ENCODE results near the gene LY6G6F.
"Not testable (repeated sequence)": the region's sequence is repeated elsewhere in the genome, so short reads cannot be mapped to it uniquely, and the experiment has no call there.

LY6G6F gene

DNA sequence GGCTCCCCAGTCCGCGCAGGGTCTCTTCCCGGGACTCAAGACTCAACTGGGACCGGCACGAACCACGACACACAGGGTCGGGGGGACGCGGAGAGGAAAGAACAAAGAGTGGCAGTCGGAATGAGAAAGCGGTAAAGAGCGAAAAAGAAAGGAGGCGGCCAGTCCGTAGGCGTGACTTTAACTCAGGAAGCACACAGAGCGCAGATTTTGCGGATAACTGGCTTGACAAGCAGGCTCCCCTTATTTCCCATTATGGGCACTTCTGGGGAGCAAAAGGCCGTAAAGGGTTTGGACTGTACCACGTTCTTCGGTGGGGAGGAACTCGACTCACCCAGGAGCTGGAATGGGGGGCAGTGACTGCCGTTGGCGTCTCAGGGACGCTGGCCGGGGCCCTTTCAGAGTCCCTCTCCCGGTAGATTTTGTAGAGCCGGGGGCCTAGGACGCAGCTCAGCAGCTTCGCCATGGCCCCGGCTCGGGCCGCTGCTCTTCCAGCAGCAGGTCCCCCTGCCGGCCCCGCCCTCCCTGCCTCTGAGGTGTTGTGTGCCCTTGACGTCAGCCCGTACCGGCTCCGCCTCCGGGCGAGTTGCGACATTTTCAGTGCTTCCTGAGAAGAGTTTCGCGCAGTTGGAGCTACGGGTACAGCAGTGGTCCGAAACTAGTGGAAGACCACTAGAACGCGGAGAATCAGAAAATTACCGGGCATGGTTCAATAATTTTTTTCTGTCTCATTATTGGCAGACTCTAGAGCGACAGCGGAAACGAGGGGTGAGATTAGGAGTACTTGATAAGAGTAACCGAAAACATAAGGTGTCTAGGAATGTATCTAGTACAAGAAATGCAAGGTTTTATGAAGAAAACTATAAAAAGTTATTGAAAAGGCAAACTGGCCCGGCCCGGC is 3.6 kb upstream of the LY6G6F start, which contains the start of gene ABHD16A:
Gene ABHD16A, minus strand, starts transcription at position 506 of the 898 bp plus-strand sequence. Its CDS starts 43 bp downstream, at position 463.
- DNase-seq (ENCODE audit: low spot score) = peak; percentile 99

DNA sequence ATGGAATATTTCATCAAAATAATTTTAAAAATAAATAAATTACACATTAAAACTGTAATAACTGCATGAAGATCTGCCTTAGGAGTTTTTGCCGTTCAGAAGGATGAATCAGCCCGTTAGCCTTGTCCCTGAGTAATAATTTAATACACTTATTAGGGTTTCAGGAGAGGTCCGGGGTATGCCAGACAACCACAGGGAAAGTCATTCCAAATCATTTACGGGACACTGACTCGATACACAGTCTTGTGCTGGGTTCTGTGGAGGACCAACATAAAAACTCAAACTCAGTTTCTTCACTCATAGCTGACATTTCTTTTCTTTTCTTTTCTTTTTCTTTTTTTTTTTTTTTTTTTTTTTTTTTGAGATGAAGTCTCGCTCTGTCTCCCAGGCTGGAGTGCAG is 735 bp upstream of the LY6G6F start:
- DNase-seq (ENCODE audit: low spot score) = no peak

DNA sequence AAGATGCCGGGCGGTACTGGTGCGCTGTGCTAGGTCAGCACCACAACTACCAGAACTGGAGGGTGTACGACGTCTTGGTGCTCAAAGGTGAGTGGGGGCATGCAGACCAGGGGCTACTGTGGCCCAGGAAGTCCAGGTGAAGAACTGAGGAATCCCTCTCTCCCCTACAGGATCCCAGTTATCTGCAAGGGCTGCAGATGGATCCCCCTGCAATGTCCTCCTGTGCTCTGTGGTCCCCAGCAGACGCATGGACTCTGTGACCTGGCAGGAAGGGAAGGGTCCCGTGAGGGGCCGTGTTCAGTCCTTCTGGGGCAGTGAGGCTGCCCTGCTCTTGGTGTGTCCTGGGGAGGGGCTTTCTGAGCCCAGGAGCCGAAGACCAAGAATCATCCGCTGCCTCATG is 1.0 kb downstream of the LY6G6F start:
- no peak for DNase-seq (ENCODE audit: low spot score)

DNA sequence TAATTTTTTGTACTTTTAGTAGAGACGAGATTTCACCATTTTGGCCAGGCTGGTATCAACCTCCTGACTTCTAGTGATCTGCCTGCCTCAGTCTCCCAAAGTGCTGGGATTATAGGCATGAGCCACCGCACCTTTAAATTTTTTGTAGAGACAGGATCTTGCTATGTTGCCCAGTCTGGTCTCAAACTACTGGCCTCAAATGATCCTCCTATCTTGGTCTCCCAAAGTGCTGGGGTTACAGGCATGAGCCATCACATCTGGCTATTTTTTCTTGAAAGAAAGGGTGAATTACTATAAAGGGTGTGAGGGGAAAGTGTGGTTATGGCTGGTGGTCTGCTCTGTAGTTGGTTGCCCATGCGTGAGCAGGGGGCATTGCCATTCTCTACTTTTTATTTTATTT is 1.6 kb downstream of the LY6G6F start:
- no peak for DNase-seq (ENCODE audit: low spot score)

DNA sequence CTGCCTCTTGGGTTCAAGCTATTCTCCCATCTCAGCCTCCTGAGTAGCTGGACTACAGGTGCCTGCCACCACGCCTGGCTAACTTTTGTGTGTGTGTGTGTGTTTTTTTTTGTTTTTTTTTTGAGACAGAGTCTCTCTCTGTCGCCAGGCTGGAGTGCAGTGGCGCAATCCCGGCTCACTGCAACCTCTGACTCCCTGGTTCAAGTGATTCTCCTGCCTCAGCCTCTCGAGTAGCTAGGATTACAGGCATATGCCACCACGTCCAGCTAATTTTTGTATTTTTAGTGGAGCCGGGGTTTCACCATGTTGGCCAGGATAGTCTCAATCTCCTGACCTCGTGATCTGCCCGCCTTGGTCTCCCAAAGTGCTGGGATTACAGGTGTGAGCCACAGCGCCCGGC is 2.5 kb downstream of the LY6G6F start:
- DNase-seq (ENCODE audit: low spot score) = not testable (repeated sequence)

DNA sequence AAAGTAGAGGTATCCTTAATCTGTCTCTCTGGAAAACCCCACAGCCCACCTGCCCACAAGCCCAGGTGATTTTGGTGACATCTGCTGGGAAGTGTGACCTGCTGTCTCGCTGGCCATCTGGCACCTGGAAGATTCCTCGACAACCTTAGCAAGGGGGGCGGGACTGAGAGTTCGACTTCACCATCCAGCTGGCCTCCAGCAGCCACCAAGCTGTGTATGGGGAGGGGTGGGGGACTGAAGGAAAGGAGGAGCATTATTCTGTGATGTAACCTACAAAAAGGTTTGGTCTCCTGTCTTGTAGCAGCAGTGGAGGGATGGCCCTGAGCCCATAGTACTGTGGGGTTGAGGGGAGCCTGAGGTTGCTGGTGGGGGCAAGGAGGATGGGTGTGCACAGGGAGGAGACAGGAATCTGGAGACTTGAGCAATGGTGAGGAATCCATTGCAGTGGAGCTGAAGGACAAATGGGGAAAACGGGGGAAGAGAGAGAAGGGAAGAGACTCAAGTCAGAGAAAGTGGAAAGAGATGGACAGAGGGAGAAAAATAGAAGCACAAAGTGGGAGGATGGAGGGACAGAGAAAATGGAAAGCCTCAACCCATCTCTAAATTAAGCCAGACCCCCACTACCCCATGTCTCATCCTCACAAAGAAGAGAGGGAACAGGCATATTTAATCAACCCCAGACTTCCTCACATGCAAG is 4.0 kb downstream of the LY6G6F start:
- DNase-seq (ENCODE audit: low spot score) = no peak

DNA sequence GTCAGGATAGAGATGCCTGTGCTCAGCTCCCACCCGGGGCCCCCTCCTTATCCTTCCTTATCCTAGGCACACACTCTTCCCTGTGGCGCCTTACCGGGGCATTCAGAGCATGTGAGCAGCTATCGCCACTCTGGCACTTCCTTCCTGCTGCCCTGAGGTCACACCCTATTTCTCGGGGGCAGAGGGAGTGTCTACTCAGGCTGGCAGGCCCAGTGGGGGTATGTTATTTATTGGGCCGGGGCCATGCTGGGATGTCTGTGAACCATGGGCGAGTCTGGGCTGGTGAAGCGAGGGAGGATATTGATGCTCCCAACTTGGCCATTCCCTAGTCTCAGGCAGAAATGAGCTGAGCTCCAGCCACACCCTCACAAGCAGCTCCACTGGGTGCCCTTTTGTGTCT is 4.6 kb downstream of the LY6G6F start:
- no peak for DNase-seq (ENCODE audit: low spot score)

DNA sequence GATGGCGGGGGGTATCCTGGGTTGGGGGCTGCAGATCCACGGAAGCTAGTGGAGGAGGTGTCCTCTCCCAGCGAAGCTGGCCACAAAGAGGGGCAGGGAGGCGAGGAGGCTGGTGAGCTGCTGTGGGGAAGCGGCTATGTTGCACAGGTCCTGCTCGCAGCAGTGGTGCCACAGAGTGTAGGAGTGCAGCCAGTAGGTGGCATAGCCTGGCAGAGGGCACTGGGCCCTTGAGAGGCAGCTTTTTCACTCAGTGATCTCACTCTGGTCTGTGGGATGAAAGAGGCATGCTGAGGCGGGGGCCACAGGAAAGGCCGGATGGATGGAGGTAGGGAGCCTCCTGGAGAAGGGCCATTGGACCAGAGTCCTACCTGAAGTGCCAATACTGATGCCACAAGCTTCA is 5.6 kb downstream of the LY6G6F start:
- no peak for DNase-seq (ENCODE audit: low spot score)

DNA sequence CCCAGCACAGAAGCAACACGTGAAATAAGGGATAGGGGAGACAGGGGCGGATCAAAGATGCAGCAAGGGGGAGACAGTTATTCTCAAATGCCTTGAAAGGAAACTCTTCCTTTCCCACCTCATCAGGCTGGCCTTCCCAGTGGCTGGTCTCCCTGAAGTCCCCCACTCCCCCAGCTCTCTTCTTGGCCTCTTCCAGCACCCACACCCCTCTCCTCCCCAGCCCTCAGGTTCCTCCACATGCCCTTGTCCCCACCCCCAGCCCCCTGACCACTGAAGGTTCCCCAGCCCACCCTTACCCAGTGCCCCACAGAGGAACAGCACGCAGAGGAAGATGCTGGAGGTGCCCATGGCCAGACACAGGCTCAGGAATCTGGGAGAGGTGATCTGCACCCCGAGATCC is 6.8 kb downstream of the LY6G6F start:
- no peak for DNase-seq (ENCODE audit: low spot score)

DNA sequence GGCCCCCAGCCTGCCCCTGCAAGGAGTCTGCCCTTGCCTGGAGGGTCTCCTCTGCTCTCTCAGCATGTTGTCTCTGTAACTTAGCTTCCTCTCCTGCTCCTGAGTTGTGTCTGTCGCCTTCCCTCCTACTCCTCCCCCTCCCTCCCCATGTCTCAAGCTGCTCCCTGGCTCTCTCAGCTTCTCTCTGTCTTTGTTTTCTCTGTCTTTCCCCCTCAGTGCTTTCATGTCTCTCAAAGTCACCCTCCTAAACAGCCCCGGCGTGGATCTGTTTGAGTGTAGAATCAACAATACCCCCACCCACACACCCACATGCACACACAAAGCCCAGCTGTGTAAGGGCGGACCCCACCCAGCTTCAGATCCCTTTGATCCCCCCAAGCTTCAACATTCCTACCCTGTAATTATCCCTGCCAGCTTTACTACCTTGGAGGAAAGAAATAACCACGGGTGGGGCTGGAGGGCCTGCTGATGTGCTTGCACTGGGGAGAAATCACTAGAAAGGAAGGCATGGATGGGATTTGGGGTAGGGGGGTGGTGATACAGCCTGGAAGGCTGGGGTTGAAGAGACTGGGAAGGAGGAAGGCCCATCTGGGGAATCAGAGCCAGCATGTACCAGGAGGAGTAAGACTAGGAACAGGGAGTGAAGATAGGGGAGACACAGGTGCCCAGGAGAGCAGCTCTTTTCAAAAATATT is 7.5 kb downstream of the LY6G6F start:
- no peak for DNase-seq (ENCODE audit: low spot score)

DNA sequence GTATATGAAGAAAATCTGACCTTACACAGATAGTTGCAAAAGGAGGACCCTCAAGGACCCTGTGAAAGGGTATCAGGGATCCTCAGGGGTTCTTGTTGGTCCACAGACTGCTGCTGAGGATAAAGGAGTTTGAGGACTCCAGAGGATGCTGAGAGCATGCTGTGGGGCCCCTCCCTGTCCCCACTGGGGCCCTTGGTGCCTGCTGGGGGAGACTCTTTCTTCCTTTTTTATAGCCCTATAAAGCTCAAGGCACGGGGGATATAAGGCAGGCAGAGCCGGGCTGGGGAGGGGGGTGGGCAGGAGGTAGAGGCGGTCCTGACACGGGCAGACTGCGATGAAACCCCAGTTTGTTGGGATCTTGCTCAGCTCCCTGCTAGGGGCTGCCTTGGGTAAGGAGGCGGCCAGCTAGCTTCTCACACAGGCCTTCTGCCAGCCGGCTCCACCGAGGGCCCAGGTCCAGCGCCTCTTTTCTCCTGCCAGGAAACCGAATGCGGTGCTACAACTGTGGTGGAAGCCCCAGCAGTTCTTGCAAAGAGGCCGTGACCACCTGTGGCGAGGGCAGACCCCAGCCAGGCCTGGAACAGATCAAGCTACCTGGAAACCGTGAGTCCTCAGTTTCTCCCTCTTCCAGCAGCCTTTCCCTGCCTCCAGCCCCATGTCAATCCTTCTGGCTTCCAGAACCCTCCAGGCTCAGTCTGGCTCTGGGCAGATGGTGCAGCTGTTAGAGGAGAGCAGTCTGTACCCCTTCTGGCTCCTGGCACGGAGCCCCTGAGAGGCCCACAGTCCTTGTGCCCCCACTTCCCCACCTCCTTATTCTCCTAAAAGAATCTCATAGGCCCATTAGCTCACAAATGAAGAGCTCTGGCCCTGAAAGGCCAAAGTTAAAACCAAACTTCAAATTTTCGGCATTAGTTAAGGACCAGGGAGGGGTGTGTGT is 8.6 kb downstream of the LY6G6F start, which contains the start of gene LY6G6D:
Gene LY6G6D, plus strand, starts transcription at position 327 of the 937 bp plus-strand sequence. Its CDS starts 8 bp downstream, at position 335.
- no peak for DNase-seq (ENCODE audit: low spot score)

DNA sequence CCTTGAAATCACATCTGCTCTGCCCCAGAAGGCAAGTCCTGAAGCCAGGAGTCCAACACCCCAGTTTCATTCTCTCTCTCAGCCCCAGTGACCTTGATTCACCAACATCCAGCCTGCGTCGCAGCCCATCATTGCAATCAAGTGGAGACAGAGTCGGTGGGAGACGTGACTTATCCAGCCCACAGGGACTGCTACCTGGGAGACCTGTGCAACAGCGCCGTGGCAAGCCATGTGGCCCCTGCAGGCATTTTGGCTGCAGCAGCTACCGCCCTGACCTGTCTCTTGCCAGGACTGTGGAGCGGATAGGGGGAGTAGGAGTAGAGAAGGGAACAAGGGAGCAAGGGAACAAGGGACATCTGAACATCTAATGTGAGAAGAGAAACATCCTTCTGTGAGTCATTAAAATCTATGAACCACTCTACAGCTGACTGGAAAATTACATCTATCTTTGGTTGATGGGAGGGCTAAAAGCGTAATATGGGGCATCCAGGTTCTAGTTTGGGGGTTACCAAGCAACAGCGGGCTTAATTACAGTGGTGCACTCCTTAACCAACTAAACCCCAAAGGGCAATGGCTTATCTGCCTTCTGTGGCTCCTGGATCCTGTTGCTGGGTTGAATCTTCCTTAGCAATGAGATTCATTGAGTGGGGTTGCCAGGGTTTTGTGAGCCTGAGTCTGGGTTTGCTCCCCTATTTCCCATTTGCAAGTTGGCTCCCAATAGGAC is 11.0 kb downstream of the LY6G6F start:
- no peak for DNase-seq (ENCODE audit: low spot score)

DNA sequence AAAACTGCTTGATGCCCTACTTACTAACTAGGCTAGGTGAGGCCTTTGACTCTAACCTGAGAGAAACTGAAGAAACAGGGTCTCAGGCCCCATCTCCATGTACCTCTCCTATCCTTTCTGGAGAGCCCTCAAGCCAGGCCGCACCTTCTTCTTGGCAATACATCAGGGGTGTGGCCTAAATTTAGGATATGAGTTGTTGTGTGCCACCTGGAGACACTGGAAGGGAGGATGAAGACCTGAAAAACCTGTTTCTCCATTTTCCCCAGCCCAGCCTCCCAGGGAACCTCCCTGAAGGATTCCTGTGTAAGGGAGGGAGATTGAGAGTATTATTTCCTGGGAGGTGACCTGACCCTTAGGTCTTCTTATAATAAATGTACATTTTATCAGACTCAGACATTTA is 11.6 kb downstream of the LY6G6F start:
- DNase-seq (ENCODE audit: low spot score) = no peak

DNA sequence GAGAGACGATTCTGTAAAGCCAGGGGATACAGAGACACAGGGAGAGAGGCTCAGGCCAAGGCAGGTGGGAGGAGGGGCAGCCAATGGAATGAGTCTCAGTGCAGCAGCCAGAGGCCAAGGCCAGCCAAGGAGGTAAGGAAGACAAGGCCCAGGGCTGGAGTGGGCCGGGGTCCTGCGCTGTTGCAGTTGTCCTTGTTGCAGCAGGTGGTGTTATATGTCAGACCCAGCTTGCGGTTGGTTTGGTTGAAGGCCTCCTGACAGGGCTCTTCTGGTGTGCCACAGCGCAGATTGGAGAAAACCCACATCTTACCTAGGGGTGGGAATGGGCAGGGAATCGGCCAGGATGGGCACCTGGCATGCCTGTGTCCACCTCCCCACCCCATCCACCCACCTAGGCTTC is 12.3 kb downstream of the LY6G6F start:
- DNase-seq (ENCODE audit: low spot score) = no peak

DNA sequence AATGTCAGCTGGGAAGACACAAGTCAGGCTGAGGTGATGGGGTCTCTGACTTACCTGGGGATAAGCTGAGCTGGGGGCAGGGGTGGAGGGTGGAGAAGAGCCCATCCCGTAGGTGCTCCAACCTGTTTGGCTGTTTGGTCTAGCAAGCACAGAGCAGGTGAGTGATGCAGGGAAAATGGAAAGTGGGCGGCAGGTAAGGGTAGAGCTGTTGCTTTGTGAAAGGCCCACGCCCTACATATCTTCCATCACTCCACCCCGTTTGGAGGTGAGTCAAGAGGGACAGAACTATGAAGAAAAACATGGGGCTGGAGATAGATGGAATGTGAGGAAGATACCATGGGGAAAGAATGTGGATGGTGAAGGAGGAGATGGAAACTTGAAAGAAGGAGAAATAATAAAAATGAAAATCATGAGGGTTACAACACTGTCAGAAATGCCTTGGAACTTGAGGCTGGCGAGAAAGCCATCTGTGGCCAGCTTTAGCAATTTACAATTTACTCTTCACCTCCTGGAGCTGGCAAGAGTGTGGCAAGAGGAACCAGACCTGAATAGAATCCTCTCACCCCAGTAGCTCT is 13.6 kb downstream of the LY6G6F start:
- DNase-seq (ENCODE audit: low spot score) = no peak

DNA sequence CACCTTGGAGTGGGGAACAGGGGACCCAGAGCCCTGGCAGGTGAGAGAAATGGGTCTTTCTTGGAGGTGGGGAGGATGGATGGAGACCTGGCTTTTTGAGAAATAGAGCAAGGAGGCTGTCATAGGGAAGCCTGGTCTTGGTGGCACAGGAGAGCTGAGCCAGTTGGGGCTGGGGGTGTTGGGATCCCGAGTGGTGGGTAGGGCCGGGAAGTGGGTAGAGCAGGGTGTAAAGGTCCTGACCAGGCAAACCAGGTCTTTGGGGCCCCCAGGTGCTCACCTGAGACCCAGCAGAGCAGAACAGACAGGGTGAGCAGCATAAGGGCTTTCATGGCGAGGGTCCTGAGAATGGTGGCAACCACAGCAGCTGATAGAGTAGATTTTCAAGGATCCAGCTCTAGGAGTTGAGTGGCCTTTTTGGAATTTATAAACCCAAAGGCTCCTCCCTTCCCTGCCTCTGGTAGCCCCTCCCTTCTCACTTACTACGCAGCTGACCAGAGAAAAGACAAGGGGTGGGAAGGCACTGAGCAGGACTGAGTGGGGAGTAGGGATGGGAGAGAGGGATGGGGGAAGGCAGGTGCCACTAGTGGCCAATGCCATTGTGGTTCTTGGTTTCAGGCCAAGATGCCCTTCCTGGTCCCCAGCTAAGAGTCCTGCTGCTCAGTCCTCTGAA is 14.8 kb downstream of the LY6G6F start, which contains the start of gene LY6G6C:
Gene LY6G6C, minus strand, starts transcription at position 396 of the 670 bp plus-strand sequence. Its CDS starts 67 bp downstream, at position 329.
- DNase-seq (ENCODE audit: low spot score) = no peak

DNA sequence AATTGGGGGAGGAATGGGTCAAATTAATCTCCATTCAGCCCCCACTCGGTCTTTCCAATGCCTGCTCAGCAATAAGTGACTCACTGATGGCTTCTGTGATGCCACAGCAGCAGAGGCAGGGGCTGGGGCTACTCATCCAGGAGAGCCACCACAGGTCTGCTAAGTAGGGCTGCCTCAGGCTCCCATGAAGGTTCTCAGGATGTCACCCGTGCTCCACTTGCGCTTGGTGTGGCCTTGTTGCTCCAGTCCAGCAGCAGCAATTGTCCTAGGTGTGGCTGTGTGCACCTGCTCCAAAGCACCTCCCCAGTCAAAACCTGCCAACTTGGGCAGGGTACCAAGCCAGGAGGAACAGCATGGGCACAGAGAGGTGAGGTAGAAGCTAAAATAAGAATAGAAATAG is 15.5 kb downstream of the LY6G6F start:
- DNase-seq (ENCODE audit: low spot score) = no peak

DNA sequence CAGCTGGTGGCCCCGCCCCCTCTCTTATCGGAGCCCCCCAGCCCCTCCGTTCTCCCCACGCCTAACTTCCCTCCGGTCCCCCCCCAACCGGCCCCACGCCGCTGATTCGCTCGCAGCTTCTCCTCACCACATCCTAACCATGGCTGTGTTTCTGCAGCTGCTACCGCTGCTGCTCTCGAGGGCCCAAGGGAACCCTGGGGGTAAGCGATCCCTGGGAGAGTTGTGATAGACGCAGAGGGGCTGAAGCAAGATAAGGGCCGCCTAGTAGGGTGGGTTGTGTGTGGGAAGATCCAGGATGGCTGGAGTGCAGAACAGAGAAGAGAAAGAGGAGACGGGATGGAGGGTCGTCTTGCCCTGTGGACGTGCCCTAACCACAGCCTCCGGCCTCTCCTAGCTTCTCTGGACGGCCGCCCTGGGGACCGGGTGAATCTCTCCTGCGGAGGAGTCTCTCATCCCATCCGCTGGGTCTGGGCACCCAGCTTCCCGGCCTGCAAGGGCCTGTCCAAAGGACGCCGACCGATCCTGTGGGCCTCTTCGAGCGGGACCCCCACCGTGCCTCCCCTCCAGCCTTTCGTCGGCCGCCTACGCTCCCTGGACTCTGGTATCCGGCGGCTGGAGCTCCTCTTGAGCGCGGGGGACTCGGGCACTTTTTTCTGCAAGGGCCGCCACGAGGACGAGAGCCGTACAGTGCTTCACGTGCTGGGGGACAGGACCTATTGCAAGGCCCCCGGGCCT is 16.7 kb downstream of the LY6G6F start, which contains the start of gene MPIG6B:
Gene MPIG6B, plus strand, starts transcription at position 129 of the 735 bp plus-strand sequence. Its CDS starts 11 bp downstream, at position 140.
- no peak for DNase-seq (ENCODE audit: low spot score)
